IMR-90 (cell line): ENCODE measurements around the gene ALAD. TPM values are rescaled to one million over a fixed set of nuclear protein-coding genes. Genes with fewer than 3 reads are reported as not detected.

Experiments used
- ATAC-seq: fragments of 200-7000 bp; cut with Tn5 transposase; 2 replicates; pipeline ENCODE4 v1.9.1; 2020; ENCODE audit warnings: low read depth, mild to moderate bottlenecking, moderate library complexity
- BruUV-seq: library from RNA; stranded (reverse); fragments of 400-500 nt; replicated peaks from 2 replicates; lab custom pipeline; 2021; lab: Mats Ljungman, UMichigan
- CTCF ChIA-PET: fragments of 300-600 bp; formaldehyde crosslinking; extraction: SDS; loops from one replicate; lab custom pipeline; 2021; ENCODE audit warnings: antibody characterized with exemption; lab: Yijun Ruan, JAX
- POLR2A ChIA-PET: fragments of 300-600 bp; sonication (Branson Sonifier 250); formaldehyde crosslinking; loops from one replicate; lab custom pipeline; 2022; ENCODE audit warnings: antibody characterized with exemption; ENCODE audit not compliant: unreplicated experiment; lab: Charles Lee
- DNase-seq: peaks from one replicate; pipeline ENCODE4 v3.0.0; 2013
- H2AFZ ChIP-seq: replicated peaks from 2 replicates; pipeline ENCODE3; 2013; ENCODE audit warnings: low read length, mild to moderate bottlenecking; ENCODE audit not compliant: poor library complexity
- H2AK5ac ChIP-seq: 2 replicates; pipeline ENCODE4 v1.6.1; 2013; ENCODE audit warnings: low read depth, low read length, inconsistent platforms
- H2AK9ac ChIP-seq: replicated peaks from 2 replicates; pipeline ENCODE3; 2013; ENCODE audit warnings: mild to moderate bottlenecking, low read depth, low read length, moderate library complexity; ENCODE audit not compliant: poor library complexity
- H2BK120ac ChIP-seq: 2 replicates; pipeline ENCODE4 v1.6.1; 2013; ENCODE audit warnings: low read depth, low read length, inconsistent platforms
- H2BK15ac ChIP-seq: 3 replicates; pipeline ENCODE4 v1.6.1; 2013; ENCODE audit warnings: low read depth, low read length, inconsistent platforms
- H2BK20ac ChIP-seq: 2 replicates; pipeline ENCODE4 v1.6.1; 2013; ENCODE audit warnings: low read depth, mild to moderate bottlenecking, inconsistent platforms, low read length, moderate library complexity
- H2BK5ac ChIP-seq: 2 replicates; pipeline ENCODE4 v1.6.1; 2013; ENCODE audit warnings: mild to moderate bottlenecking, low read depth, low read length, inconsistent platforms; ENCODE audit not compliant: poor library complexity, severe bottlenecking
- H3K14ac ChIP-seq: replicated peaks from 2 replicates; pipeline ENCODE4 v1.6.1; 2013; ENCODE audit warnings: low read depth, low read length, inconsistent platforms
- H3K18ac ChIP-seq: 2 replicates; pipeline ENCODE4 v1.6.1; 2013; ENCODE audit warnings: low read depth, low read length, control low read depth
- H3K23ac ChIP-seq: 2 replicates; pipeline ENCODE4 v1.6.1; 2013; ENCODE audit warnings: low read depth, low read length, inconsistent platforms
- H3K27ac ChIP-seq: 2 replicates; pipeline ENCODE4 v1.5.1; 2013; ENCODE audit warnings: mild to moderate bottlenecking, control low read depth, low read length; ENCODE audit not compliant: insufficient read depth
- H3K27me3 ChIP-seq: 2 replicates; pipeline ENCODE4 v1.6.1; 2013; ENCODE audit warnings: low read length; ENCODE audit not compliant: control insufficient read depth, insufficient read depth
- H3K36me3 ChIP-seq: 2 replicates; pipeline ENCODE4 v1.6.1; 2013; ENCODE audit warnings: low read length, mixed read lengths; ENCODE audit not compliant: control insufficient read depth, insufficient read depth
- H3K4ac ChIP-seq: 2 replicates; pipeline ENCODE4 v1.6.1; 2013; ENCODE audit warnings: low read depth, low read length, inconsistent platforms
- H3K4me1 ChIP-seq: 2 replicates; pipeline ENCODE4 v1.6.1; 2013; ENCODE audit warnings: low read length, mixed read lengths; ENCODE audit not compliant: control insufficient read depth, insufficient read depth
- H3K4me2 ChIP-seq: 2 replicates; pipeline ENCODE4 v1.6.1; 2013; ENCODE audit warnings: low read depth, mild to moderate bottlenecking, control low read depth, low read length, moderate library complexity
- H3K4me3 ChIP-seq: 2 replicates; pipeline ENCODE4 v1.5.1; 2013; ENCODE audit warnings: low read depth, mild to moderate bottlenecking, control low read depth, low read length, moderate library complexity; ENCODE audit not compliant: insufficient read depth
- H3K56ac ChIP-seq: 2 replicates; pipeline ENCODE4 v1.6.1; 2013; ENCODE audit warnings: low read length, inconsistent platforms; ENCODE audit not compliant: insufficient read depth; ENCODE audit errors: extremely low read depth
- H3K79me1 ChIP-seq, 2 experiments: 2 replicates each; pipeline ENCODE4 v1.6.1; 2013; ENCODE audit warnings: low read length in 2 of 2, inconsistent platforms in 1 of 2, low read depth in 1 of 2
- H3K9ac ChIP-seq: 2 replicates; pipeline ENCODE4 v1.6.1; 2013; ENCODE audit warnings: low read depth, low read length, control low read depth
- H3K9me1 ChIP-seq: 2 replicates; pipeline ENCODE4 v1.6.1; 2013; ENCODE audit warnings: low read length, inconsistent platforms; ENCODE audit not compliant: insufficient read depth
- H3K9me3 ChIP-seq: 2 replicates; pipeline ENCODE4 v1.6.1; 2013; ENCODE audit warnings: low read length; ENCODE audit not compliant: control insufficient read depth, insufficient read depth
- H4K20me1 ChIP-seq: 2 replicates; pipeline ENCODE4 v1.6.1; 2013; ENCODE audit warnings: low read length, inconsistent platforms; ENCODE audit not compliant: insufficient read depth
- H4K5ac ChIP-seq: 2 replicates; pipeline ENCODE4 v1.6.1; 2013; ENCODE audit warnings: mild to moderate bottlenecking, low read depth, low read length, control low read depth
- H4K8ac ChIP-seq, 2 experiments: 2 replicates each; pipeline ENCODE4 v1.6.1; 2013; ENCODE audit warnings: low read depth in 2 of 2, low read length in 2 of 2, control low read depth in 1 of 2, inconsistent platforms in 1 of 2
- H4K91ac ChIP-seq: 2 replicates; pipeline ENCODE4 v1.6.1; 2013; ENCODE audit warnings: low read depth, low read length, inconsistent platforms; ENCODE audit not compliant: insufficient read depth
- BHLHE40 ChIP-seq: fragments of 150-350 bp; IDR thresholded peaks from 2 replicates; pipeline ENCODE4 v1.6.1; 2016; ENCODE audit warnings: mild to moderate bottlenecking, low read depth, low read length
- CEBPB ChIP-seq: IDR thresholded peaks from 2 replicates; pipeline ENCODE4 v1.6.1; 2012; ENCODE audit warnings: low read depth, low read length, improper control_type of control experiment
- CHD1 ChIP-seq: IDR thresholded peaks from 2 replicates; pipeline ENCODE4 v1.6.1; 2012; ENCODE audit warnings: low read depth, low read length, improper control_type of control experiment
- CTCF ChIP-seq: conservative IDR thresholded peaks from 2 replicates; pipeline ENCODE4 v1.5.1; 2012; ENCODE audit warnings: mild to moderate bottlenecking, low read depth, low read length, improper control_type of control experiment
- ELK1 ChIP-seq: fragments of 150-350 bp; IDR thresholded peaks from 2 replicates; pipeline ENCODE4 v1.6.1; 2016; ENCODE audit warnings: low read depth, mild to moderate bottlenecking, low read length, moderate library complexity, borderline replicate concordance
- FOS ChIP-seq: fragments of 150-350 bp; IDR thresholded peaks from 2 replicates; pipeline ENCODE4 v1.6.1; 2016; ENCODE audit warnings: low read depth, low read length
- MAFK ChIP-seq: IDR thresholded peaks from 2 replicates; pipeline ENCODE4 v1.6.1; 2012; ENCODE audit warnings: low read depth, low read length, improper control_type of control experiment
- MAZ ChIP-seq: IDR thresholded peaks from 2 replicates; pipeline ENCODE4 v1.6.1; 2012; ENCODE audit warnings: low read depth, mild to moderate bottlenecking, low read length, improper control_type of control experiment, moderate library complexity, borderline replicate concordance
- MXI1 ChIP-seq: IDR thresholded peaks from 2 replicates; pipeline ENCODE4 v1.6.1; 2012; ENCODE audit warnings: low read depth, mild to moderate bottlenecking, low read length, moderate library complexity, borderline replicate concordance
- NFE2L2 ChIP-seq: fragments of 150-350 bp; IDR thresholded peaks from 2 replicates; pipeline ENCODE4 v1.6.1; 2016; ENCODE audit warnings: low read depth, mild to moderate bottlenecking, low read length
- POLR2A ChIP-seq: IDR thresholded peaks from 2 replicates; pipeline ENCODE4 v1.6.1; 2012; ENCODE audit warnings: mild to moderate bottlenecking, low read depth, low read length
- RAD21 ChIP-seq: IDR thresholded peaks from 2 replicates; pipeline ENCODE4 v1.6.1; 2012; ENCODE audit warnings: low read length, improper control_type of control experiment
- RCOR1 ChIP-seq: IDR thresholded peaks from 2 replicates; pipeline ENCODE4 v1.6.1; 2012; ENCODE audit warnings: mild to moderate bottlenecking, low read length, improper control_type of control experiment; ENCODE audit not compliant: insufficient replicate concordance
- RFX5 ChIP-seq: IDR thresholded peaks from 2 replicates; pipeline ENCODE4 v1.8.0; 2012; ENCODE audit warnings: low read depth, mild to moderate bottlenecking, low read length, moderate library complexity
- SMC3 ChIP-seq: fragments of 150-350 bp; IDR thresholded peaks from 2 replicates; pipeline ENCODE4 v1.6.1; 2016; ENCODE audit warnings: low read depth, mild to moderate bottlenecking, antibody characterized with exemption, low read length, moderate library complexity
- USF2 ChIP-seq: fragments of 150-350 bp; IDR thresholded peaks from 2 replicates; pipeline ENCODE4 v1.6.1; 2017; ENCODE audit warnings: mild to moderate bottlenecking, antibody characterized with exemption, low read length, low read depth
- WGBS, 2 experiments: methylation state at CpG; one replicate each; pipeline versions ENCODE4 v1.1.5 to v1.1.7; 2013; ENCODE audit warnings: missing lambda C conversion rate in 2 of 2; ENCODE audit not compliant: insufficient read length in 1 of 2; ENCODE audit errors: extremely low coverage in 2 of 2; 5-methylcytosine and 5-hydroxymethylcytosine counted together
- dilution Hi-C: fragments of 300-500 bp; cut with HindIII; formaldehyde crosslinking; loops from one replicate; pipeline ENCODE4 v1.14.3; 2018; ENCODE audit warnings: low sequenced_read_pairs; ENCODE audit not compliant: unreplicated experiment
- in situ Hi-C: fragments of 300-500 bp; cut with MboI; formaldehyde crosslinking; loops from 3 replicates; pipeline ENCODE4 v1.14.3; 2019; ENCODE audit warnings: low sequenced_read_pairs, inconsistent platforms, mixed read lengths
- intact Hi-C: fragments of 100-400 bp; cut with micrococcal nuclease; formaldehyde crosslinking; loops from 2 replicates; pipeline ENCODE4 v1.10.0; 2022
- polyA plus RNA-seq, 3 experiments: library from polyadenylated mRNA; depleted of rRNA; stranded (reverse); fragments of >200 nt; gene quantifications; 2 replicates each; pipeline ENCODE4 v1.2.3, GENCODE V29; 2012; ENCODE audit warnings: low replicate concordance in 1 of 3
- total RNA-seq: library from RNA; depleted of rRNA; stranded (reverse); fragments of >200 nt; gene quantifications from 2 replicates; pipeline ENCODE4 v1.2.3, GENCODE V29; 2012

ALAD gene
- total and polyA plus RNA-seq, 2 of the 4 experiments (the other 2 are of a cell fraction) = 11.1 to 15.6 TPM

GRCh38 chr9:113417370-113417769 is 16.3 kb upstream of the ALAD start:
- Histone ChIP-seq H4K5ac (no peak overlapping the region), H3K27ac (no peak overlapping the region), H3K9me3 (no peaks in the 10 kb centered on the region), H3K14ac (no peak overlapping the region), H2BK15ac (no peak overlapping the region), H4K20me1 (no peaks in the 10 kb centered on the region), H2AFZ (no peak overlapping the region), H2AK5ac (no peak overlapping the region), H4K91ac (no peak overlapping the region), H3K18ac (no peak overlapping the region), H2BK120ac (no peak overlapping the region), H3K79me1 (no peaks in the 10 kb centered on the region), H3K4me3 (no peak overlapping the region), H3K27me3 (peaks cover 22% of the 10 kb centered on the region), H2AK9ac (no peak overlapping the region), H3K4ac (no peak overlapping the region), H3K23ac (no peak overlapping the region), H2BK5ac (no peak overlapping the region), H3K9me1 (no peaks in the 10 kb centered on the region), H3K36me3 (no peaks in the 10 kb centered on the region), H3K4me2 (no peak overlapping the region), H3K9ac (no peak overlapping the region), H3K4me1 (no peaks in the 10 kb centered on the region), H3K56ac (no peak overlapping the region), H4K8ac (no peak overlapping the region), H2BK20ac (no peak overlapping the region)
- no TSS peak for BruUV-seq
- DNase-seq (no peak), ATAC-seq (no peak)
- dilution Hi-C loops = no loop called here
- TF ChIP-seq FOS = no peak
- TF ChIP-seq ELK1 = no peak
- no peak for TF ChIP-seq MAFK
- TF ChIP-seq RAD21 = no peak
- no peak for TF ChIP-seq NFE2L2
- TF ChIP-seq CEBPB = no peak
- no peak for TF ChIP-seq BHLHE40
- TF ChIP-seq RCOR1 = no peak
- no peak for TF ChIP-seq POLR2A
- no peak for TF ChIP-seq CTCF
- TF ChIP-seq MXI1 = no peak
- TF ChIP-seq USF2 = no peak
- TF ChIP-seq CHD1 = no peak
- no peak for TF ChIP-seq SMC3
- no peak for TF ChIP-seq RFX5
- TF ChIP-seq MAZ = no peak
- ChIA-PET POLR2A (no interaction called here), CTCF (no interaction called here)
- in situ Hi-C loops = no loop called here
- intact Hi-C loops = no loop called here
- 75% methylated on average over 1 of the region's 4 CpGs; no CpG with 5 or more reads in 1 of the 2 experiments for WGBS, 2 experiments
